Measurements from ENCODE around the gene ARHGDIA. TPM values are rescaled to one million over a fixed set of nuclear protein-coding genes. Genes with fewer than 3 reads are reported as not detected.

ARHGDIA gene
- polyA plus RNA-seq, 3 donors: 133 to 351 (median 249) TPM

- 87 to 94% (median 93%) methylated on average over 11 of the region's 11 CpGs for WGBS, 3 donors
- no peak overlapping the region for H3K27ac ChIP-seq (ENCODE audit: low read depth, low read length)
Measured at GRCh38 chr17:81895400-81895799, 24.3 kb upstream of the ARHGDIA start.

- H3K27ac ChIP-seq (ENCODE audit: low read depth, low read length): peak overlapping the region; percentile 78
- 0 to 2% (median 1%) methylated on average over 15 to 40 of the region's 40 CpGs for WGBS, 3 donors
Measured at GRCh38 chr17:81891303-81891552, 20.1 kb upstream of the ARHGDIA start.

GRCh38 chr17:81890447-81891302, 19.5 kb upstream of the ARHGDIA start:
- H3K27ac ChIP-seq (ENCODE audit: low read depth, low read length): peak overlapping the region; percentile 78
- WGBS, 3 donors: 6 to 8% (median 7%) methylated on average over 57 to 69 of the region's 69 CpGs

- H3K27ac ChIP-seq (ENCODE audit: low read depth, low read length): no peak overlapping the region
- WGBS, 3 donors: 85 to 94% (median 91%) methylated on average over 9 of the region's 9 CpGs
Measured at GRCh38 chr17:81889602-81890001, 18.5 kb upstream of the ARHGDIA start.

- H3K27ac ChIP-seq (ENCODE audit: low read depth, low read length): no peak overlapping the region
- 90 to 92% (median 90%) methylated on average over 16 of the region's 16 CpGs for WGBS, 3 donors
Measured at GRCh38 chr17:81888988-81889595, 18.0 kb upstream of the ARHGDIA start.

- 93 to 95% (median 93%) methylated on average over 44 of the region's 44 CpGs for WGBS, 3 donors
- no peak overlapping the region for H3K27ac ChIP-seq (ENCODE audit: low read depth, low read length)
Measured at GRCh38 chr17:81888105-81888987, 17.2 kb upstream of the ARHGDIA start.

DNA sequence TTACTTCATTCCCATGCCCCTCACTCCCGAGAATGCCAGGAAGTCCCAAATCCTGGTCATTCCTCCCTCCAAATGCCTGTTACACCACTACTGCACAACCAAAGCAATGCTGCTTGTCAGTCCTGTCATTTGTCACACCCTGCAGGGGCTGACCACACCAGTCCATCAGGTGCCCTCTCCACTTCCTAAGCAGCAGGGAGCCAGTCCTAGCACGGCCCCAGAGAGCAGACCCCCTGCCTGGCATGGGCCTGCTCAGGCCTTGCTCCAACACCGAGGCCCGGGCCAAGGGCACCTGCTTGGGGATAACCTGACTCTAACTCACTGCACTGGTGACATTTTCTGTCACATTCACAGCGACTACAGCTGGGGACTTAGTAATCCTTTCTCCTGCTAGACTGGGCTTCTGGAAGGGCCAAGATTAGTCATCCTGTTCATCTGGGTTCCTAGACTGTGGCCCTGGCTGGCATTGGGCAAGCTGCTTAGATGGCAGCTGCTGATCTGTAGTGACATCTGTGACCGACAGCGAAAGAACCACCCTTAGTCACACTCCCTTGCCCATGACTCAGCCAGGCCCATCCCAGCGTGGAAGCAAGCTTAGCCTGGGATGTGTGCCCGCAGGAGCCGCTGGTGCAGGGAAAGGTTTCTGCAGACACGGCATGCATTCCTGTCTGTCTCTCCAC, 14.9 kb upstream of the ARHGDIA start:
- H3K27ac ChIP-seq (ENCODE audit: low read depth, low read length): no peak overlapping the region
- 90 to 94% (median 92%) methylated on average over 11 of the region's 11 CpGs for WGBS, 3 donors

DNA sequence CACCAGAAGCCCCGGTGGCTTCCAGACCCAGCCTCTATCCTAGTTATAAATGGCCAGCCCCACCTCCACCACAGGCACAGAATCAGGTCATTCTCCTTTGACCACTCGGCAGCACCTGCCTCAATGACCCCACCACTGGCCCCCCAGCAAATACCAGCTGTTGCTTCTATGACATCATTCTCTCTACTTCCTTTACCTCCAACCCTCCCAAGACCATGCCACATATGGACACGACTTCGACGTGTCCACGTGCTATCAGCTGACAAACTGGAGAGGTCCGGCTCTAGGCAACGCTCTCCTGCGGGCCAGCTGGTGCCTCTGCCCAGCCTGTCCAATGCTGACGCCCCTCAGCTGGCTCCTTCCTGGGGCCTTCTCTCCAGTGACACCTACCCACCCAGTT, 14.3 kb upstream of the ARHGDIA start:
- 89 to 91% (median 91%) methylated on average over 10 of the region's 10 CpGs for WGBS, 3 donors
- H3K27ac ChIP-seq (ENCODE audit: low read depth, low read length): no peak overlapping the region

- 93 to 95% (median 94%) methylated on average over 5 of the region's 5 CpGs for WGBS, 3 donors
- no peak overlapping the region for H3K27ac ChIP-seq (ENCODE audit: low read depth, low read length)
Measured at GRCh38 chr17:81884968-81885367, 13.8 kb upstream of the ARHGDIA start.

DNA sequence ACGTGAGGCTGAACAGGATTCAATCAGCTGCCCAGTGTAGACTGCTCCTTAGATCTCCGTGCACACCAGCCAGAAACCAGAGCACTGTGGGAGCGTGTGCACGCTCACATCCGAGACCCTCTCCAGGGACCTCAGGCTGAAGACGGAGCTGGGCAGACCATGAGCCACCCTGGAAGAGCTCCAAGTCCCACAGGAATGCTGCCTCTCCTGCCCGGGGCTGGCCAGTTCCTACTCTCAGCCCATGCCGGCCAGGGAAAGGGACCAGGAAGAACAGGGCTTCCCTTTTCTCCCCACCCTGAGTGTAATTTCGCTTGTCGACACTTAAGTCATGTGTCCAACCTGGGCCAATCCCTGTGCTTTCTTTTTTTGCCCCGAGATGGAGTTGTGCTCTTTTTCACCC, 13.4 kb upstream of the ARHGDIA start:
- H3K27ac ChIP-seq (ENCODE audit: low read depth, low read length): no peak overlapping the region
- 53 to 75% (median 65%) methylated on average over 11 of the region's 11 CpGs for WGBS, 3 donors

DNA sequence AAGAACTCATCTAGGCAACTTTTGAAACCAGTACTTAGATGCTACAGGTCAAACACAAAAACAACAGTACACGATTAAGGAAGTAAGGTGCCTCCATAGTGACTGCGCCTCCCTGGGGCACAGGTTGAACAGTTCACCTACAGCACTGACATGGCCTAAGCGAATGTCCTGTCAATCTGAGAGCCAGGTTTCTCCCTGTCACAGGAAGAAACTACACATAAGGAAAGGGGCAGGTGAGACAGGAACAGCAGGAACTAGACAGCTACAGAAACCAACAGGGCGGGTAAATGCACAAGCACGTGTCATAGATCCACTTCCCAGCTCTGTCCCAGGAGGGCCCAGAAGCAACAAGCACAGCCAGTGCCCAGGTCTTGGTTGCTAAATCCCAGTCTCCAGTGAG, 8.0 kb upstream of the ARHGDIA start:
- WGBS, 3 donors: 86 to 87% (median 87%) methylated on average over 5 of the region's 5 CpGs
- no peak overlapping the region for H3K27ac ChIP-seq (ENCODE audit: low read depth, low read length)

- 93 to 96% (median 94%) methylated on average over 3 of the region's 3 CpGs for WGBS, 3 donors
- H3K27ac ChIP-seq (ENCODE audit: low read depth, low read length): no peak overlapping the region
Measured at GRCh38 chr17:81878294-81878693, 7.2 kb upstream of the ARHGDIA start.

GRCh38 chr17:81877569-81877968, 6.4 kb upstream of the ARHGDIA start:
- H3K27ac ChIP-seq (ENCODE audit: low read depth, low read length): no peak overlapping the region
- 93 to 97% (median 96%) methylated on average over 5 of the region's 5 CpGs for WGBS, 3 donors

GRCh38 chr17:81871387-81872230, 472 bp upstream of the ARHGDIA start:
- 0 to 1% (median 1%) methylated on average over 81 to 86 of the region's 86 CpGs for WGBS, 3 donors
- peak overlapping the region; percentile 99 for H3K27ac ChIP-seq (ENCODE audit: low read depth, low read length)

DNA sequence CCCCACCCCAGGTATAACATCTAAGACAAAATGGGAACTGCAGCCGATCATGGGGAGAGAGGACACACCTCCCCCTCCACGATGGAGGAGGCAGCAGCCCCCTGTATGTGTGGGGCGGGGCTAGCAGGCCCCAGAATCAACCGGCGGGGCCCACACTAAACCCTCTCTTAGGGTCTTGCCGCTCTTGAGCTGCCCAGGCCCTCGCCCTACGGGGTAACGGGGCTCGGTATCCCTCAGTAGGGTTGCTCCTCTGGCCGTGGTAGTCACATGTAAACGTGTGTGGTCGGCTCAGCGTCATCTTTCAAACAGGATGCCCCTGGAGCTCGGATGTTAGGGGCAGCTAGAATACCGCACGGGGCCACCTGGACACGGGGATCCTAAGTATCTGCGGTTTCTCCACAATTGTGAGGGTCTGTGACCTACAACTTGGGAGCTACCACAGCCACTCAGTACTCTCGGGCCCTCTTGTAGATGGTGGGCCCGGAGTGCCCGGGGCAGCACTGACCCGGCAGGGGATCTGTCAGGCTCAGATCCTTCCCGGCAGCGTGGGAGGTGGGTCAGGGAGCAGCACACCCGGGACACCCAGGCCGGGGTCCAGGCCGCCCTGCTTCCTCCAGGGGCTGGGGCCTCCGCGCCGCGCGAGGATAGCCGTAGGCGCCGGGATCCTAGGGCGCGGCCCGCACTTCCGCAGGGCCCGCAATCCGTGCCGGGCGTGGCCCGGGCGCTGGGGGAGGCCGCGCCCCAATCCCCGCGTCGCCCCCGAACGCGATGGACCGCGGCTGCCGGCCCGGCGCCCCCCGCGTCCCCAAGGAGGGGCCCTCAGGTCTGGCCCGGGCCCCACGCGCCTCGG, 781 bp downstream of the ARHGDIA start:
- H3K27ac ChIP-seq (ENCODE audit: low read depth, low read length): peak overlapping the region; percentile 99
- WGBS, 3 donors: 1 to 3% (median 1%) methylated on average over 39 to 65 of the region's 65 CpGs

GRCh38 chr17:81869221-81870130, 1.7 kb downstream of the ARHGDIA start:
- no peak overlapping the region for H3K27ac ChIP-seq (ENCODE audit: low read depth, low read length)
- 27 to 39% (median 38%) methylated on average over 51 to 52 of the region's 52 CpGs for WGBS, 3 donors
